ENCODE measurements around the gene APBB2.

Gene APBB2

GRCh38 chr4:41209901-41210300 is 4.4 kb downstream of the APBB2 start:
- Mint-ChIP-seq H3K9me3 (no peaks in the 10 kb centered on the region), H3K27me3 (peaks cover 40% of the 10 kb centered on the region), H3K4me3 (no peak overlapping the region), H3K27ac (no peak overlapping the region), H3K36me3 (ENCODE audit: low read depth) (no peaks in the 10 kb centered on the region), H3K4me1 (ENCODE audit: low read depth) (peaks cover 35% of the 10 kb centered on the region)
- intact Hi-C loops (cut with micrococcal nuclease) = no loop called here

DNA sequence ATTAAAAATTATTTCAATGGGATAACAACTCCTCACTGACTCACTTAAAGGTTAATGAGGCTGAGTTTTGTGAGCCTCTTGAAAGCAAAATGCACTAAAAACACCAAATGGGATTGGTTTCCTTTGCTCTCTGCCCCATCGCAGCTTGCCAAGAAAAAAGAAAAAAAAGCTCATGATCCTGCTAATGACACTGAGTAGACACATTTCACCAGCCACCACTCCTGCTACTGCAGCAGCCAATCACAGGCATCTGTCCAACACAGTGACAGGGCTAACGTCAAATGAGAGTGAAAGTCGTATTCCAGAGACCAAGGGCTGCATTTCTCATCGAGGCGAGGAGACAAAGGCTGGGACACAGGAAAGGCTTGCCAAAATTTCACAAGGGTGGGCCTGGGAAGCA is 5.2 kb downstream of the APBB2 start:
- Mint-ChIP-seq H3K9me3 (no peaks in the 10 kb centered on the region), H3K27me3 (peaks cover 34% of the 10 kb centered on the region), H3K36me3 (ENCODE audit: low read depth) (no peaks in the 10 kb centered on the region), H3K27ac (no peak overlapping the region), H3K4me1 (ENCODE audit: low read depth) (peaks cover 29% of the 10 kb centered on the region), H3K4me3 (no peak overlapping the region)
- intact Hi-C loops (cut with micrococcal nuclease) = no loop called here

DNA sequence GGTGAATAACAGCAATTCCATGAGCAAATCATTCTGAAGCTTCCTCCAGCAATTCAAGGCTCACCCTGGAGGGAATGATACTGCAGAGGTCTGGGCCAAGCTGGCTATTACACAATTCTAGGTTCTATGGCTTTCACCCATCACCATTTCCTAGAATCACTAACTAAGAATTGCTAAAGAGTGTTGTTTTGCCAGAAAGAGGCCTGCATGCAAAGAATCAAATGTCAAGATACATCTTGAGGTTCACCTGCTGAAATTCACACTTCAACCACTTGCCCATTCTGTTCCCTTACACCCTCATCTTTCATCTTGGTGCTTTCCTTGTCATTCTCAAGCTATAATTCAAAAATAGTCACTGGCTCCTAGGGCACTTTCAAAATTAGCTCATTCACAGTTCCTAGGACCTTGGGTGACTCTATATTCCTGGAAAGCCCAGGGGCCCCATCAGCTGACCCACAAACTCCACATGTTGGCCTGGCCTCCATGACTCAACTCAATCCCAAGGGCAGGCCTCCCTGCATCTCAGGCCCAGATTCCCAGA is 7.0 kb downstream of the APBB2 start:
- H3K27me3 Mint-ChIP-seq = peaks cover 16% of the 10 kb centered on the region
- no peak overlapping the region for H3K4me3 Mint-ChIP-seq
- no peaks in the 10 kb centered on the region for H3K9me3 Mint-ChIP-seq
- H3K36me3 Mint-ChIP-seq (ENCODE audit: low read depth) = no peaks in the 10 kb centered on the region
- peaks cover 11% of the 10 kb centered on the region for H3K4me1 Mint-ChIP-seq (ENCODE audit: low read depth)
- H3K27ac Mint-ChIP-seq = no peak overlapping the region
- intact Hi-C loops (cut with micrococcal nuclease) = no loop called here

DNA sequence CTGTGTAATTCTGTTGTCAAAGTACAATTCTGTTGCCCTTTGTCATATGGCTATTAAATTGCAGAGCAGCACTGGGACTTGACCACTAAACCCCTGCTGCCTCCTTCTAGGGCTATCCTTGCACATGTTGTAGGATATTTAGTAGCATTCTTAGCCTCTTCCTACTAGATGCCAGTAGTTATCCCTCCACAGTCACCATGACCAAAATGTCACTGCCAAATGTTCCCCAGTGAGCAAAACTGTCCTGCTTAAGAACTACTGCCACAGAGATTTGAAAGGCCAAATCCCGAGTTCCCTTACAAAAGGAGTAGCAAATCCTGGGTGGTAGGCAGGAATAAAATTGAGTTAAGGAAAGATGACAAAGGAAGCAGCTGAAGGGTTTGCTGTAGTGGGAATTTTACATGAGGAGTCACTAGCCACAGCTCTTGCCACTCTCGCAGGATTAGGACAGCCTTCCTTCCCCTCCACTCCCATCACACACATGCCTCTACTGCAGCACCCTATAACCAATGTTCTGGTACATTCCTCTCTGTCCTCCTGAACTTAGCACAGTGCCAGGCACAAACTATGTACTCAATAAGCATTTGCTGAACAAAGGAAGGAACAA is 8.4 kb downstream of the APBB2 start:
- Mint-ChIP-seq H3K27me3 (peaks cover 6% of the 10 kb centered on the region), H3K9me3 (no peaks in the 10 kb centered on the region), H3K27ac (no peak overlapping the region), H3K4me3 (no peak overlapping the region), H3K4me1 (ENCODE audit: low read depth) (peaks cover 11% of the 10 kb centered on the region), H3K36me3 (ENCODE audit: low read depth) (no peaks in the 10 kb centered on the region)
- intact Hi-C loops (cut with micrococcal nuclease) = no loop called here

DNA sequence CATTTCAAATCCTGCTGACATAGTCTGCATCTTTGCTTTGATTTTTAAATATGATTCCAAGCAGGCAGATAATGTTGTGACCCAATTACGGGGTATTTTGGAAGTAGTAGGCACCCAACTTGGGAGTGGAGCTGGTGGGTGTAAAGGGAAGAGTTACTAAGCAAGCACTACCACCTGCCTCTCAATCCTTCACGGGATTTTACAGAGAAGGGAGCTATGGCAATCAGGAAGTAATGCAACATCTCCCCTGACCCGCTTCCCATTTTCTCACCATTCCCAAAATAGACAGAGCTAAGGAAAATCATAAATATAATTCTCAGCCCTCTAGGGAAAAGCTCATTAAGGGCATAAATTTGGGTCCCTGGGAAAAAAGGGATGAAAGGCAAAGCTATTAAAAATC is 9.2 kb downstream of the APBB2 start:
- Mint-ChIP-seq H3K27me3 (peaks cover 3% of the 10 kb centered on the region), H3K27ac (no peak overlapping the region), H3K9me3 (no peaks in the 10 kb centered on the region)

DNA sequence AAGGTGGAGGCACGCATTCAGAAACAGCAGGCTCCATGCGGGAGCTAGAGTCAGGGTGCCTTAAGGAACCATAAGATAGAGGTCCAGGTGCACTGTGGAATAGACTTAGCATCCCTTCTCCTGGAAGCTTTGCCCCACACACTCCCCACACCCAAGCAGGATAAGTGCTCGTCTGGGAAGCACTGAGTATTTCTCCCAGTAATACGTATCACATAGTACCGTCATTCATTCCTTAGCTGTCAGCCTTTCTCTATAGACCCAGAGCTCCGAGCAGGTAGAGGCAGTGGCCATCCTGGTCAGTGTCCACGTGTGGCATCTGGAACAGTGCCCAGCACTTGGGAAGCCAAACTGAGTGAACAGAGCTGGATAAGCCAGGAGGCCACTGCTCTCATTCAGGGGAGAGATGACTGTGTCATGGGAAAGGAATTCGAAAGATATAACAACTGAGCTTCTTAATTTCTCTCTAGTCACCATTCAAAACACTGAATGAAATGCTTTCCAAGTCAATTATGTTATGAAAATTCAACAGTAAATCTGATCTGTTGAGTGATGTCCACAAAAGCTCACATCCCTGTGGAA is 9.9 kb downstream of the APBB2 start:
- Mint-ChIP-seq H3K36me3 (ENCODE audit: low read depth) (no peaks in the 10 kb centered on the region), H3K27me3 (peaks cover 2% of the 10 kb centered on the region), H3K27ac (no peak overlapping the region), H3K4me3 (no peak overlapping the region), H3K9me3 (no peaks in the 10 kb centered on the region), H3K4me1 (ENCODE audit: low read depth) (peaks cover 11% of the 10 kb centered on the region)
- intact Hi-C loops (cut with micrococcal nuclease) = no loop called here

More for the DNA sequence above, 9.2 kb downstream of the APBB2 start:
- H3K36me3 Mint-ChIP-seq (ENCODE audit: low read depth) = no peaks in the 10 kb centered on the region
- no peak overlapping the region for H3K4me3 Mint-ChIP-seq
- H3K4me1 Mint-ChIP-seq (ENCODE audit: low read depth) = peaks cover 11% of the 10 kb centered on the region
- intact Hi-C loops (cut with micrococcal nuclease) = no loop called here

DNA sequence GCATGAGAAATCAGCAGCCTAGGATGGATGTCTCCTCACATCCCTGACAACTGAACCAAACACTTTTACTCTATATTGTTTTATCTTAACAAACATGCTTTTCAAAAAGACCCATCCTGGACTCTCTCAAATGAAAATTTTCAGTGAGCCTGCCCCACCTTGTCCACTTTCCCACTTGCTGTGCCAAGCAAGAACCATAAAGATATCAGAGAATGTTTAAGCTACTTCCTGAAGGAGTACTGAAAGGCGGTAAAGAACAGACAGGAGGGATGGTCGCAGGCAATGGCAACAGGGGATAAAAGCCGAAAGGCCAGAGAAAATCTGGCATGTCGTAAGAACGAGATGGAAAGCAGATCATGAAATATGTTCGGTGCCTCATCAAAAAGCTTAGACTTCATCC is 10.5 kb downstream of the APBB2 start:
- H3K4me1 Mint-ChIP-seq (ENCODE audit: low read depth) = peaks cover 11% of the 10 kb centered on the region
- H3K4me3 Mint-ChIP-seq = no peak overlapping the region
- no peak overlapping the region for H3K27ac Mint-ChIP-seq
- H3K27me3 Mint-ChIP-seq = no peaks in the 10 kb centered on the region
- H3K9me3 Mint-ChIP-seq = no peaks in the 10 kb centered on the region
- H3K36me3 Mint-ChIP-seq (ENCODE audit: low read depth) = no peaks in the 10 kb centered on the region
- intact Hi-C loops (cut with micrococcal nuclease) = no loop called here

DNA sequence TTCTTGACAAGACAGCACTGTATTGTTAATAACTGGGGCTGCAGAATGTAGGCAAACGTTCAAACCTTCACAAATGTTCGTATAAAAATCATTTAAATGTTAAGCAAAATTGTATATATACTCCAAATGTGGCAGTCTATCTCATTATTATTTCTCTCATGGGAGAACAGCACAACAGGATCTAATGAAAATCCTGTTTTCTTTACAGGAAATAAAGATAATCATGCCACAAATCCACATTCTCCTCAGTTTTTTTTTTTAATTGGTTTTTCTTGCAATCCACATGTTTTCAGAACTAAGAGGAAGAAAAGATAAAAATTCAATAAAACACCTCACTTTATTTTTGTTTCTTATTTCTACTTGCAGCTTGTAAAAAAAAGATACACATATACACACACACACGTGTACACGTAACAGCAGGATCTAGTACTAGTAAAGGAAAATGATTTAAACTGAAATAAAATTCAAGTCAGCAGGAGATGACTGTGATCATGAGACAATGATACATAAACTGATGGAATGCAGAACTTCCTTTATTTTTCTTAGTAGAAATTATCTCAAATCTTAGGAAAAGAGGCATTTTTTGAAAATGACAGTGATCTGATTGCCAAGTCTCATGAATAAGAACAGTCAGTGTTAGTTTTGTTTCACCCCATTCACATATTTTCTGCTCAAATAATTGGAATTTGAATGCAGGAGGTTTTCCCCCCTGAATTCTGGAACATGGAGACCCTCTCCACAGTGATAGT is 11.3 kb downstream of the APBB2 start:
- H3K27me3 Mint-ChIP-seq = no peaks in the 10 kb centered on the region
- intact Hi-C loops (cut with micrococcal nuclease) = no loop called here
- H3K4me1 Mint-ChIP-seq (ENCODE audit: low read depth) = peaks cover 11% of the 10 kb centered on the region
- no peak overlapping the region for H3K4me3 Mint-ChIP-seq
- H3K9me3 Mint-ChIP-seq = no peaks in the 10 kb centered on the region
- H3K36me3 Mint-ChIP-seq (ENCODE audit: low read depth) = no peaks in the 10 kb centered on the region
- H3K27ac Mint-ChIP-seq = no peak overlapping the region

DNA sequence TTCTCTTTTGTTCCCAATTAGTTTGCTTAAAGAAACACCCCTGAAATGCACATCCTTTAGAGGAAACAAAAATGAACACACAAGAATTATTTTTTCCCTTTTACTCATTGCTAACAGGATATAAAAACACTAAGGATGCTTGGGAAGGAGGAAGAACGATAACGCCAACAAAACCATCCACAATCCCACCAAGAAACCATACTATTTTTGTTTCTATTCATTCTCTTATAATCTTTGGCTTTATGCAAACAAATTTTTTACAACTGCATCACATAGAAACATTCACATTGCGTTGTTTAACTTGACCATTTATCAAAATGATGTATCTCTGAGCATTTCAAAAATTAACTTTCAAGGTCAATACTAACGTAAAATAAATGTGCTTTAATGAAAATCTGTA is 12.0 kb downstream of the APBB2 start:
- H3K36me3 Mint-ChIP-seq (ENCODE audit: low read depth) = no peaks in the 10 kb centered on the region
- H3K4me3 Mint-ChIP-seq = no peak overlapping the region
- peaks cover 8% of the 10 kb centered on the region for H3K4me1 Mint-ChIP-seq (ENCODE audit: low read depth)
- H3K9me3 Mint-ChIP-seq = no peaks in the 10 kb centered on the region
- H3K27me3 Mint-ChIP-seq = no peaks in the 10 kb centered on the region
- no peak overlapping the region for H3K27ac Mint-ChIP-seq
- intact Hi-C loops (cut with micrococcal nuclease) = no loop called here

GRCh38 chr4:41200486-41201017 is 13.8 kb downstream of the APBB2 start:
- Mint-ChIP-seq H3K4me3 (no peak overlapping the region), H3K36me3 (ENCODE audit: low read depth) (no peaks in the 10 kb centered on the region), H3K27ac (no peak overlapping the region), H3K4me1 (ENCODE audit: low read depth) (peaks cover 6% of the 10 kb centered on the region), H3K27me3 (no peaks in the 10 kb centered on the region), H3K9me3 (no peaks in the 10 kb centered on the region)
- intact Hi-C loops (cut with micrococcal nuclease) = no loop called here

- no peaks in the 10 kb centered on the region for H3K36me3 Mint-ChIP-seq (ENCODE audit: low read depth)
- H3K27ac Mint-ChIP-seq = no peak overlapping the region
- H3K9me3 Mint-ChIP-seq = no peaks in the 10 kb centered on the region
- H3K4me1 Mint-ChIP-seq (ENCODE audit: low read depth) = no peaks in the 10 kb centered on the region
- H3K27me3 Mint-ChIP-seq = no peaks in the 10 kb centered on the region
- H3K4me3 Mint-ChIP-seq = no peak overlapping the region
- intact Hi-C loops (cut with micrococcal nuclease) = no loop called here
Observed at GRCh38 chr4:41199788-41200187, 14.6 kb downstream of the APBB2 start.

DNA sequence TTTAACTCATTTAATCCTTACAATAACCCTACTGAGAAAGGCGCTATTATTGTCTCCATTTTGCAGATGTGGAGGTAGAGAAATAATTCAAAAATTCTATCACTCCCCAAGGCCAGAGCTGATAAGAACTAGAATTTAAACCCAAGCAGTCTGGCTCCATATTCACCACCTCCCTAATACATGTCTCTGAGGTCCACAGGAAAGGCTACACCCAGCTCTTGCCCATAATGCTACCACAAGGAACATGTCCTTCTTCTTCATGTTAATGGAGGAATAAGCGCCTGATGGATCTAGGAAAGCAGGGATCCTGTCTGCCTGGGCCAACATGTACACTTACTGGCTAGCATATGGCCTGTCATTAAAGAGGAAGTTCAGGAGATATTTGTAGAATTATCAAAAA is 16.3 kb downstream of the APBB2 start:
- Mint-ChIP-seq H3K4me3 (no peak overlapping the region), H3K4me1 (ENCODE audit: low read depth) (no peaks in the 10 kb centered on the region), H3K27ac (no peak overlapping the region), H3K27me3 (no peaks in the 10 kb centered on the region), H3K9me3 (no peaks in the 10 kb centered on the region), H3K36me3 (ENCODE audit: low read depth) (no peaks in the 10 kb centered on the region)
- intact Hi-C loops (cut with micrococcal nuclease) = no loop called here

- Mint-ChIP-seq H3K9me3 (no peaks in the 10 kb centered on the region), H3K36me3 (ENCODE audit: low read depth) (no peaks in the 10 kb centered on the region), H3K27ac (no peak overlapping the region), H3K27me3 (no peaks in the 10 kb centered on the region), H3K4me1 (ENCODE audit: low read depth) (no peaks in the 10 kb centered on the region), H3K4me3 (no peak overlapping the region)
- intact Hi-C loops (cut with micrococcal nuclease) = no loop called here
Observed at GRCh38 chr4:41197495-41197894, 16.8 kb downstream of the APBB2 start.

DNA sequence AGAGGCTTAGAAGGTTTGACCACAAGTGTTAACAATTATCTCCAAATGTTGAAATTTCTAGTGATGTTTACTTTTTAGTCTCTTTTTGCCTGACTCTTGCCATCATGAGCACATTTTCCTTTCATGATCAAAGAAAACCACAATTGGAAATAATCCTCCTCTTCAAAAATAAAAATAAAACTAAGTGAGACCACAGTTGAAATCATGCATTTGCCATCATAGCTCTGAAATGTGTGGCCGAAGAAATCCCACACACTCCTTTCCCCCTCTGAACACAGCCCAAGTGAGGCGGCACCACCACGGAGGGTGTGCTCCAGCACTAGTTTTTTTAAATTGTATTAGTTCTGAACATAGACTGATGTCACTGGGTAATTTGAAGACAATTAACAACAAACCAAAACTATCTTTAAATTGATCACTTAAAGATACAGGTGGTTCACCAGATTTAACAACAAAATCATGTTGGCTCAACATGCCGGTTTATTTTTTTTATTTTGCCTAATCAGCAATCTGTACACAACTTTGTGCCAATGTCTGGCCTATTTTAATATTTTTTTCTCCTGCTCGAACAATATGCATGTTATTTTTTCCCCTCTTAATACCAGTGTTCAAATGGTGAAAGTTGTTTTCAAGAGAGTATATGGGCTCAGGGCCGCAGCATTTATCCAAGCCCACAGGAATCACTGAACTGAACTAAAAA is 17.6 kb downstream of the APBB2 start:
- Mint-ChIP-seq H3K27me3 (no peaks in the 10 kb centered on the region), H3K9me3 (no peaks in the 10 kb centered on the region), H3K4me3 (no peak overlapping the region), H3K4me1 (ENCODE audit: low read depth) (no peaks in the 10 kb centered on the region), H3K36me3 (ENCODE audit: low read depth) (no peaks in the 10 kb centered on the region), H3K27ac (no peak overlapping the region)
- intact Hi-C loops (cut with micrococcal nuclease) = no loop called here
